Fibroblast of mammary gland (primary cell): ENCODE data around the gene TRIM4.
A peak's percentile ranks its signal among the peaks of the same experiment; 100 is the strongest.

ENCODE experiments used
- DNase-seq: peaks from one replicate; pipeline ENCODE4 v3.0.0-alpha.2; 2010; ENCODE audit warnings: low read depth
- H3K4me3 ChIP-seq: 2 replicates; pipeline ENCODE4 v1.5.1; 2011; ENCODE audit warnings: low read depth, mild to moderate bottlenecking, low read length, moderate library complexity; ENCODE audit not compliant: control insufficient read depth
- CTCF ChIP-seq: conservative IDR thresholded peaks from 2 replicates; pipeline ENCODE4 v1.5.1; 2011; ENCODE audit warnings: low read depth, low read length, inconsistent platforms; ENCODE audit not compliant: control insufficient read depth, insufficient read depth

Gene TRIM4

GRCh38 chr7:99928994-99929729, 9.8 kb upstream of the TRIM4 start, which contains the start of gene GJC3:
GJC3 (minus strand) TSS chr7:99929620; CDS start chr7:99929620, 0 bp downstream.
- H3K4me3 ChIP-seq = no peak within 1 kb of the TSS
- peak; percentile 41 for TF ChIP-seq CTCF
- peak; percentile 53 for DNase-seq

GRCh38 chr7:99928188-99928587, 8.9 kb upstream of the TRIM4 start:
- no peak for TF ChIP-seq CTCF
- H3K4me3 ChIP-seq = no peak overlapping the region
- DNase-seq = no peak

- no peak overlapping the region for H3K4me3 ChIP-seq
- TF ChIP-seq CTCF = no peak
- DNase-seq = no peak
Measured at GRCh38 chr7:99927536-99927935, 8.2 kb upstream of the TRIM4 start.

GRCh38 chr7:99926321-99926720, 7.0 kb upstream of the TRIM4 start:
- DNase-seq = no peak
- no peak for TF ChIP-seq CTCF
- no peak overlapping the region for H3K4me3 ChIP-seq

GRCh38 chr7:99923200-99923599, 3.9 kb upstream of the TRIM4 start:
- TF ChIP-seq CTCF = no peak
- no peak for DNase-seq
- H3K4me3 ChIP-seq = no peak overlapping the region

- TF ChIP-seq CTCF = no peak
- peak overlapping the region; percentile 90 for H3K4me3 ChIP-seq
- peak; percentile 7 for DNase-seq
Measured at GRCh38 chr7:99920149-99920548, 819 bp upstream of the TRIM4 start.

GRCh38 chr7:99919814-99920112, 433 bp upstream of the TRIM4 start:
- H3K4me3 ChIP-seq = peak overlapping the region; percentile 90
- no peak for DNase-seq
- no peak for TF ChIP-seq CTCF
